ENCODE data around the gene ALOX5AP. TPM values are rescaled to one million over a fixed set of nuclear protein-coding genes. Genes with fewer than 3 reads are reported as not detected.

Gene ALOX5AP
- total RNA-seq, 6 donors from 2014 or later = 36.7 to 298 (median 151) TPM

DNA sequence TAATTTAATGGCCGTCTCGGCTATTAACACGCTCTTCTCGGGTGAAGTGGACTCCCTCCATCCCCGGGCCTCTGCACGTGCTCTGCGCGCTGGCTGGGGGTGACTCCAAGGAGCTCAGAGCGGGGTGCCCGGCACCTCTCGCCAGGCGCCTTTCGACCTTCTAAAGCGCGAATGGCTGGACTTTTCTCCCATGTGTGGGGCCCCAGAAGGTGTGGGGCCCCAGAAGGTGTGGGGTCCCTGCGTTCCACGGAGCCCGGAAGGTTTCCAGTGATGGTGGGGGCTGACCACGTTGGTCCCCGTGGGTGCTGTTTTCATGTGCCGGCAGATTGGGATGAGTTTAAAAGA, 3.3 kb upstream of the ALOX5AP start:
- ATAC-seq (ENCODE audit: low FRiP score in 2 of 2) (no peak), DNase-seq (peak in 1 of 2 donors; percentile 54)
- peaks cover 0 to 4% (median 2%) of the 10 kb centered on the region in 4 donors for H3K4me1 ChIP-seq
- WGBS, 2 donors = 77 to 92% methylated on average over 12 to 15 of the region's 21 CpGs
- no peaks in the 10 kb centered on the region for H3K9me3 ChIP-seq
- no peak overlapping the region for H3K4me3 ChIP-seq
- H3K27ac ChIP-seq = no peak overlapping the region
- no peaks in the 10 kb centered on the region for H3K36me3 ChIP-seq
- H3K27me3 ChIP-seq = no peaks in the 10 kb centered on the region
- TF ChIP-seq, protein P1, sequence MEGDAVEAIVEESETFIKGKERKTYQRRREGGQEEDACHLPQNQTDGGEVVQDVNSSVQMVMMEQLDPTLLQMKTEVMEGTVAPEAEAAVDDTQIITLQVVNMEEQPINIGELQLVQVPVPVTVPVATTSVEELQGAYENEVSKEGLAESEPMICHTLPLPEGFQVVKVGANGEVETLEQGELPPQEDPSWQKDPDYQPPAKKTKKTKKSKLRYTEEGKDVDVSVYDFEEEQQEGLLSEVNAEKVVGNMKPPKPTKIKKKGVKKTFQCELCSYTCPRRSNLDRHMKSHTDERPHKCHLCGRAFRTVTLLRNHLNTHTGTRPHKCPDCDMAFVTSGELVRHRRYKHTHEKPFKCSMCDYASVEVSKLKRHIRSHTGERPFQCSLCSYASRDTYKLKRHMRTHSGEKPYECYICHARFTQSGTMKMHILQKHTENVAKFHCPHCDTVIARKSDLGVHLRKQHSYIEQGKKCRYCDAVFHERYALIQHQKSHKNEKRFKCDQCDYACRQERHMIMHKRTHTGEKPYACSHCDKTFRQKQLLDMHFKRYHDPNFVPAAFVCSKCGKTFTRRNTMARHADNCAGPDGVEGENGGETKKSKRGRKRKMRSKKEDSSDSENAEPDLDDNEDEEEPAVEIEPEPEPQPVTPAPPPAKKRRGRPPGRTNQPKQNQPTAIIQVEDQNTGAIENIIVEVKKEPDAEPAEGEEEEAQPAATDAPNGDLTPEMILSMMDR (IDR thresholded peaks at IDR 0.05) = no peak
- TF ChIP-seq POLR2AphosphoS5 (IDR thresholded peaks at IDR 0.05) = no peak
- no peak for TF ChIP-seq EP300 (IDR thresholded peaks at IDR 0.05)
- no peak for TF ChIP-seq POLR2A (IDR thresholded peaks at IDR 0.05)

GRCh38 chr13:30734439-30734838, 904 bp upstream of the ALOX5AP start:
- no peak for TF ChIP-seq EP300 (IDR thresholded peaks at IDR 0.05)
- TF ChIP-seq, protein P1 (IDR thresholded peaks at IDR 0.05) = no peak
- no peak for TF ChIP-seq POLR2A (IDR thresholded peaks at IDR 0.05)
- TF ChIP-seq POLR2AphosphoS5 (IDR thresholded peaks at IDR 0.05) = no peak
- peak overlapping the region in 1 of 4 donors; percentile 85 for H3K27ac ChIP-seq
- H3K36me3 ChIP-seq = no peaks in the 10 kb centered on the region
- H3K4me1 ChIP-seq = peaks cover 13 to 21% (median 15%) of the 10 kb centered on the region in 4 donors
- H3K4me3 ChIP-seq = no peak overlapping the region
- no peak for ATAC-seq (ENCODE audit: low FRiP score in 2 of 2)
- H3K27me3 ChIP-seq = no peaks in the 10 kb centered on the region
- H3K9me3 ChIP-seq = no peaks in the 10 kb centered on the region
- 54 to 64% methylated on average over 1 of the region's 1 CpG for WGBS, 2 donors
- DNase-seq = no peak

DNA sequence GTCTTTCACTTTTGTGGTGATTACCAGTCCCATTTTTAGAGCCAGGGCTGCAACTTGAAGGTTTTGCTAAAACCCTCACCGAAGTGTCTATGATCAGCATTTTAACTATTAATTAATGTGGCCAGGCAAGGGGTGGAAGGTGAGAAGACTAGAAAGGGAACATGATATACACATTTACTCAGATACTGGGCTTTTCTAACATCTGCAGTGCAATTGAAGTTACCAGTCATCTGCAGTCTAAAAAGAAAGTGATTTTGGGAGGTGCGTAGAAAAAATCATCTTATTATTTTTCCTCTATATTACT, 481 bp downstream of the ALOX5AP start:
- Histone ChIP-seq H3K4me3 (peak overlapping the region in 3 of 4 donors; percentile 25 to 35 (median 33)), H3K27ac (peak overlapping the region; percentile 71 to 85 (median 74)), H3K9me3 (no peaks in the 10 kb centered on the region), H3K36me3 (no peaks in the 10 kb centered on the region), H3K4me1 (peaks cover 14 to 25% (median 21%) of the 10 kb centered on the region in 4 donors), H3K27me3 (no peaks in the 10 kb centered on the region)
- DNase-seq = no peak
- ATAC-seq (ENCODE audit: low FRiP score in 2 of 2) = no peak
- no peak for TF ChIP-seq POLR2A (IDR thresholded peaks at IDR 0.05)
- TF ChIP-seq EP300 (IDR thresholded peaks at IDR 0.05) = no peak
- TF ChIP-seq POLR2AphosphoS5 (IDR thresholded peaks at IDR 0.05) = no peak
- TF ChIP-seq, protein P1 (IDR thresholded peaks at IDR 0.05) = no peak
- WGBS, 2 donors = 77 to 80% methylated on average over 2 of the region's 2 CpGs

- no peaks in the 10 kb centered on the region for H3K27me3 ChIP-seq
- H3K27ac ChIP-seq = peak overlapping the region; percentile 71 to 85 (median 77)
- peaks cover 14 to 25% (median 21%) of the 10 kb centered on the region in 4 donors for H3K4me1 ChIP-seq
- ATAC-seq (ENCODE audit: low FRiP score in 2 of 2) = no peak
- no peaks in the 10 kb centered on the region for H3K36me3 ChIP-seq
- WGBS, 2 donors = 72 to 79% methylated on average over 5 of the region's 5 CpGs
- peak overlapping the region in 3 of 4 donors; percentile 25 to 35 (median 33) for H3K4me3 ChIP-seq
- TF ChIP-seq EP300 (IDR thresholded peaks at IDR 0.05) (no peak), POLR2AphosphoS5 (IDR thresholded peaks at IDR 0.05) (no peak), POLR2A (IDR thresholded peaks at IDR 0.05) (no peak)
- TF ChIP-seq, protein P1 (IDR thresholded peaks at IDR 0.05) = no peak
- no peaks in the 10 kb centered on the region for H3K9me3 ChIP-seq
- DNase-seq = no peak
These were observed 1.3 kb downstream of the ALOX5AP start for GRCh38 chr13:30736461-30737320.

All from upper lobe of left lung (tissue), 6 donors.